AG08396 (cell line): Measurements from ENCODE around the gene BTC.
"Not testable (repeated sequence)": the region's sequence is repeated elsewhere in the genome, so short reads cannot be mapped to it uniquely, and the experiment has no call there.

ENCODE experiments used
- DNase-seq: peaks from one replicate; pipeline ENCODE4 v3.0.0; 2012; ENCODE audit warnings: low spot score, mixed read lengths

The BTC gene

DNA sequence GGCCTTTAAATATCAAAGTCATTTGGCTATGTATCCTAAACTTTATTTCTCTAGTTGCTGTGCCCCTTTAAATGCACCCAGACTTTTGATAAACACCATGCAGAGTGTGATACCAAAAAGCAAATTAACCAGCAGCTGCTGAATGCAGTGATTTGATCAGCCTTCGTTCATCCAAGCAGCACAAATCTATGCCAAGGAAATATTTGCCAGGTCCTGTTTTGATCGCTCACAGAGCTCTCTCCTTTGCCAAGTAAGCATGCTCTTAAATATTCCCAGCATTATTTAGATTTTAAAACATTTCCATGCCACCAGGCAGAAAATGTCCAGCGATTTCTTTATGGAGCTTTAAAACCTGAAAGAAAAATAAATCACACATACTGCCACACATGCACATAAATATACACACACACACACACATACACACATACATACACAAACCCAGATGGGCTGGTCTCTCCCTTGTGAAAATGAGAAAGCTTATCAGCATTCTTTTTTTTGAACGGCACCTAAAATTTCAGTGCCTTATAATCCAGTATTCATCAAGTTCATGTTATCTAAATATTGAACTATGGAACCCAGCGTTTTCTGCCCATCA is 35.7 kb downstream of the BTC start:
- no peak for DNase-seq

DNA sequence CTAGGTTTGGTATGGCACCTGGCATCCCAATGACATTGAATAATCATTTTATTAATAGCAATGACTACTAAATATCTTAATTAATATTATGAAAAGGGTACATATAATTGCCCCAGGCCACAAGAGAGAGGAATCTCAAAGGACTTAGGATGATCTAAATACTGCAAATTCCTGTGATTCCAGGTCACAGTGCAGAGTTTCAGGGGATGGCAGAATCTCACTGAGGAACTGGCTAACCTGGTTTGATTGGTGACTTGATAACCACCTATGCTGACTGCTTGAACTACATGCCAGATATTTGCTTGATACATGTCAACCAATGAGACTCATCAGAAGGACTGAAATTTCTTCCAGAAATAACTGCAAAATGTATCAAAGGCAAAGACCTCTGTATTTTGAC is 37.2 kb downstream of the BTC start:
- DNase-seq = no peak

DNA sequence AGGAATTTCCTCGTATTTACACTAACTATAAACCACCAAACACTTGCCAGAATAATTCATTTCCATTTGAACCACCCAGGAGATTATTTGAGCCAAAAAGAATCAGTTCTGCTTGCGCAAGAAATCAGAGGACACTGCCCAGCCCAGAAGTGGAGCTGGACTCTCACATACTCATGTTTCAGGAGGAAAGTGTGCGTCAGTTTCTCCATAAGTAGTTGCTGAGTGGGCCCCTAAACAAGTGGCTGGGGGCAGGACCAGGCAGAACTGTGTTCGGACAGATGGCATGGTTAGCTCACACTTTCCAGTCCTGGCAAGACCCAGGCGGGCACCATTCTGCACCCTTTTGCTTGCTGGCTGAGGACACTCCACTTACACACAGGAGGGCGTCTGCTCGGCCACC is 38.8 kb downstream of the BTC start:
- peak; percentile 23 for DNase-seq

DNA sequence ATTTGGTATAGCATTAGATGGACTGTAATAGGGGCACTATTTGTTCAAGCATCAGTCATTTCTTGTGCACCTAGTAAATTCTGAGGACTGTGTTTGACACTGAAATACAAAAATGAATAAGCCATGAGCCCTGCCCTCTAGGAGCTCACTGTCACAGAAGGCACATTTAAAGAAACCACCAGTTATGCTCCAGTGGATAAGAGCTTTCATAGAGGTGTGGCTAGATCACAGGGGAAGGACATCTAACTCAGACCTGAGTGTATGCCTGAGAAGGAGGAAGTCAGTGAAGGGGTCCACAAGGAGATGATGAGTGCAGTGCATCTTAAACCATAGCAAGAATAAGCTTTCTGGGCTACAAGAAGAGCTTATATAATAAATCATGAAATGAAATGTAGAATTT is 40.1 kb downstream of the BTC start:
- DNase-seq = no peak

DNA sequence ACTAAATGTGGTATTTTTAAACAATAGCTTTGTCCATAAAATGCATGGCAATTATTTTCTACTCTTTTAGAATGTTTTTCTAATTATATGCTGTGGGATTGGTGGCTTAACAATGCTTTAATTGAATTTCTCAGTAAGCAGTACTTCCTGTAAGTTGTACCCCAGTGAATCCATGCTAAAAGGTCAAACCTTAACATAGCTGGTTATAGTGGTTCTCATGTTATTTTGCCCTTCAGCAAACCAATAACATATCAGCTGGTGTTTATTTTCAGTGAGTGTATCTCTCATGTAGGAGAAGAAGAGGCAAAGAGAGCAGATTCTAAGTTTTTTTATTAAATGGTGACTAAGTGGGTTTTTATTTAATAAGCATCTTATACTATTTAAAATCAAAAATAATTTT is 41.5 kb downstream of the BTC start:
- no peak for DNase-seq

DNA sequence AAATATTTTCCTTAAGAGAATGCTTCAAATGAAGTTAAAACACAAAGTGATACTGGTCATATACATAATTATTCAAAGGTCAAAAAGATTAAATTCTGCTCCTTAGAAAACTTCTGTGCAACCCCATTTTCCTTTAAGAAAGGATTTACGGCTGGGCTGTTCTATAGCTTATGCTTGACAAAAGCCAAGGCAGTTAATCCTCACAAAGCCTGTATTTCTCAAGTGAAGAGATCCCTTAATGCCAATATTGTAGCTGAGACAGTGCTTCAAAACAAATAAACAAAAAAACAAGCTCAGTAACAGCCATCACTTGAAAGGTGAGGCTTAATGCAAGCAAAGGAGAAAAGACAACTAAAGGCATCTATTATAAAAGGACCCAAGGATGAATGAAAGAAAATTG is 42.5 kb downstream of the BTC start:
- DNase-seq = no peak

DNA sequence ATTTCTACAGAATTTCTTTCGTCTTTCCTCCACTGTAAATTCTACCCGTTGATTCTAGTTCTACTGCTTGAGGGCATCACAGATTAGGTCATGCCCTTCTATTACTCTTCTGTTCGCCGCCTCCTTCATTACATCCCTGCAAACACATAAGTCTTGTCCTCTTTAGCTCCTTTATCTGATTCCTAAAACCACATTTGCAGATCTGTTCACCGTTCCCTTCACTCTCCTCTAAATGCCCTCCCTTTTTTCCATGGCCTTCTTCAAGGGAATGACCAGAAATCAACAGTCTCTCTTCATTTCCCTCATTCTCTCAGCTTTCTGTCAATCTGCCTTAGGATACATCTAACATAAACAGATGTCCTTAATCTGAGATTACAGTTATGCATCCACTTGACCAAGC is 43.1 kb downstream of the BTC start:
- no peak for DNase-seq

DNA sequence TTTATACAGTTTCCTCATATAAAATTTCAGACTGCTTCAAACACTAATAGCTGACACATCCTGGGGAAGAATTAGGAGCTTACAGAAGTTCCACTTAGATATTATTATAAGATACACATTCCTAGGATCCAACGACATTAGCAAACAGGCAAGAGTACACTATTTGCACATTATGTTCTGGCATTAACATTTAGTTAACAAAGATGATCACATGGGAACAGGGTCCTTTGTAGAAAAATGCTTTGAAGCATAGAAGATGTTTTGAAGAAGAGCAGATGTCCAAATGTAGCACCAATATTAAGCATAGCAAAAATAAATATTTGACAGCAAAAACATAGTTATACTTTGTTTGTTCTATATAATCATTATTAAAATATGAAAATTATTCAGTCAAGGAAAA is 52.1 kb downstream of the BTC start:
- no peak for DNase-seq

DNA sequence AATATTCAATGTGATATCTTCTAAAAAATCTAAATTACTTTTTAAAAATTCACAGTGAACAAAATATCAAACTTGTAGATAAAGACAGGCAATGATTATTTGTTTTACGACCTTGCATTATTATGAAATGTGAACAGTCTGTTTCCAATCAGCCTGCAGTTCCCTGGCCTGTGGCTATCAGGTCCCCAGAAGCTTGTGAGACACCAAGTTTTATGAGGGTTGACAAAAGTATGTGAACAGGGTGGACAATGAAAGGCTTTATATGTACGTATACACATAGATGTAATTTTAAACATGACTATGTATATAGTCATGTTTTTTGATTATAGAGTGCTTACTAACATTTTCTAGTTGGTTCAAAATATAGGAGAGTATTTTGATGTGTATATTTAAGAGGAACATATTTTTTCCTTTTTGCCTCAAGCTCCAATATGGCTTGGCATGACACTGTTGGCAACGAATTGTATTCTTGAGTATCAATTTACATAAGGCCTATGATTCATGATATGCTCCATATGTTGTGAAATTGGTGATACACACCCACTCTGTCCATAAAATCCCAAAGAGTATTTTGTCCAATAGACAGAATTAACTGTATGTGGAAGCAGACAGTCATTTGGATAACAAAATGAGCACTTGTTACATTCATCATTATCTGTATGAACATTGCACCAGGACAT is 55.7 kb downstream of the BTC start:
- no peak for DNase-seq

DNA sequence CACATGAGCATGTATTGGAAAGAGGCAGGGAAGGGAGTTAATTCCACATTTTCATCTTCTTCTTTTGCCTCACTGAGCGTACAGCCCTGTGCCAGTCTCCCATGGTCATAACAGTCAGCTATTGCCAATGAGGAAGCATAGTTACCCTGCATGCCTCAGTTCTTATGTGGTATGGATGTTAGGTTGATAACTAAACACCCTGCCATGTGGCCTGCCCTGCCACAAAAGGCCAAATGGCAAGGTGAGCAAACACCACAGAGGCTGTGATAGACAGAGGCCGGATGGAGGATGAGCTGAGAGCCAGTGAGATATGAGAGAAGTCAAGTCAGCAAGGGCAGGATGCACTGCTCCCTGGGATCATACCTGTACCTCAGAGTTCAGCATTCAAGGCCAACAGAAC is 59.3 kb downstream of the BTC start:
- DNase-seq = no peak

DNA sequence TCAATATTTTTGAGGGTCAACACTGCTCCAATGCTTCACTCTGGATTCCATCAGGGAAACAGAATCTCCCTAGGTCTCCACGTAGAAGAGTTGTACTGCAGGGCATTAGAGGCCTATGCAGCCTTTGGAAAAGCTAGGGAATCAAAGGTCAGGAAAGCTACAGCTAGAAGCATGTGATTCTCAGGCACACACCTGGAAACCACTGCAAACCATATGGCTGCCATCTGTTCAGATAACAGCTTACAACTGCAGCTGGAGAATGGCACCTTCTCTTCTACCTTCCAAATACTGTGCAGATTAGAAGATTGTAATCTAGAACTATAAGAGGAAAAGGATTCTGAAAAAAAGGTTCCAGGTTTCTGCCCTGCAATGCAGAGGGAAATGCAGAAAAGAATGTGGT is 60.6 kb downstream of the BTC start:
- DNase-seq = no peak

DNA sequence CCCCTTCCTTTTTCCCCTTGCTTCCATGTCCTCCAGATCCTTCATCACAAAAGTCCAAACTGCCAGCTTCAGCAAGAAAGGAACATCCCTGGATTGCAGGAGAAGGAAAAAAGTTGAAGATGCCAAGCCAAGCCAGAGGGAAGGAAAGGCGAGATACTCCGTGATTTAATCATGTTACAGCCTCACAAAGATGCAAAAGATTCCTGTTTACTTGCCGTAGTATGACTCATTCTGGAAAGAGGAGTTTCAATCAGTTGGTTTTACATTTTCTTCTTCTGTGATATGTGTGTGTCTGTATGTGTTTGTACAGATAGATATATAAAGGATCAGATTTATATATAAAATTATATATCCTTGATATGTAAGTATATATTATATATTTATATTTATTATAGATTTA is 69.3 kb downstream of the BTC start:
- DNase-seq = peak; percentile 7

DNA sequence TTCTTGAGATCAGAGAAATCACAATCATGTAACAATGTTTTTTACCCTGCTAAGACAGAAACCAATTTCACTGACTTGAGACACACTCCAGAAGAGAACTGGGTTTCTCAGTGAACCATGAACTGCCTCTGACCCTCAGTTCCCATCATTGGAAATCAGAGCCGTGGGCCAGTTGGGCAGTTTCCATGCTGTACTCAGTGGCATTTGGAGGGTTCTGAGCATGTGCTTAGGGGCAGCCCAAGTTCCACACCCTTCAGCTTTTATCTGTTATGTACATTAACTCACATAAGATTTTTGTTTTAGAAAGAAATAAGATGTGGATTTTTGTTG is 77.9 kb downstream of the BTC start:
- no peak for DNase-seq

DNA sequence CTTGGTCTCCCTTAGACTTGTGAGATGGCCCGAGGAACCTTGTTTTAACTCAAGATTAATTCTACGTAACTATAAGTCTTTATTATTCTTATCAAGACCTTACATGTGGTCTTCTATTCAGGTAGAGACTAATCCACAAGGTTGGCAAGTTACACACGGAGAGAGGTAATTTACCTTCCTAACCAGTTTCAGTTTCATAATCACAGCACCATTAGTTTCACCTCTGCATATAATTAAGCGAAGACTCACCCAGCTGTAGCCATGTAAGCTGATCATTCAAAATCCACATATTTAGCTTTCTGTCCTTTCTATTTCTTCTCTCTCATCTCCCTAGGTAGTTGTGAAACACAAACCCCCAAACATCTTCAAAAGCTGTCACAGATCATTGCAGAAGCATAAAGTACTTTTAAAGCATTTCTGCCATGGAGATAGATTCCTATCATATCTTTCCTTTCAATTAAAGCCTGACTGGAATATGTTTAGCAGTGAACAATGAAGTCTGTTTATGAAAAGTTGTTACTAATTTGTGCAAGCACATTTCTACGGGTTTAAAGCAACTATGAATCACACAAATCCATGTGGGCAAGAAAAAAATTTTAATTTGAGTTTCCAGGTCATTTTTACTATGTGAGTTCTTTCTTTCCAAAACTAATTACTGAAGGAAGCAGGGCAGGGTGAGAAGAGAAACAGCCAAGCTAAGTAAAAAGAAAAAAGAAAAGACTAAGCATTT is 78.5 kb downstream of the BTC start:
- no peak for DNase-seq

DNA sequence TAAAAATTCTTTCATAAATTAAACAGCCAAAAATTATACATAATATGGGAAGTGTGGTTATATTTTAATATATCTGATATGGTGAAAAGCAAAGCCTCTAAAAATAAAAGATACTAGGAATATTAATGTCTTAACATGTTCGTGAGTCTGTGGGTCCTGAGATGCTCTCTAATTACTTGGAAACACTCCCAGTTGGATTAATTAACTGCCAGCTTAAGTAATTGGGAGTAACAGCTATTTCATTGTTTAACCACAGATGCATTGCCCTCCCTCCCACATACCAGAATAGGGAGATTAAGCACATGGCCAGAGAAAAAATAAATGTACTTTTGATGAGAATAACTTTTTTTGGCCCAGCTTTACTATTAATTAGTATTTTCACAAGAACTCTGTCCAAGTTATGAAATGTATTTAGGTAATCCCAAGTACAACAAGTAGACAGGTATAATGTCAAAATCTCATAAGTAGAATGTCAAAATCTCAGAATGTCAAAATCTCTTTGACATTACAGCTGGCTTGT is 79.7 kb downstream of the BTC start:
- no peak for DNase-seq

DNA sequence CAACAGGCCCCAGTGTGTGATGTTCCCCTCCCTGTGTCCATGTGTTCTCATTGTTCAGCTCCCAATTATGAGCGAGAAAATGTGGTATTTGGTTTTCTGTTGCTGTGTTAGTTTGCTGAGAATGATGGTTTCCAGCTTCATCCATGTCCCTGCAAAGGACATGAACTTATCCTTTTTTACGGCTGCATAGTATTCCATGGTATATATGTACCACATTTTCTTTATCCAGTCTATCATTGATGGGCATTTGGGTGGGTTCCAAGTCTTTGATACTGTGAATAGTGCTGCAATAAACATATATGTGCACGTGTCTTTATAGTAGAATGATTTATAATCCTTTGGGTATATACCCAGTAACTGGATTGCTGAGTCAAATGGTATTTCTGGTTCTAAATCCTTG is 86.2 kb downstream of the BTC start:
- DNase-seq = not testable (repeated sequence)
